Caco-2 (cell line): ENCODE results near the gene SHANK3. TPM values are rescaled to one million over a fixed set of nuclear protein-coding genes. Genes with fewer than 3 reads are reported as not detected.
A peak's percentile ranks its signal among the peaks of the same experiment; 100 is the strongest.

Experiments
- BruUV-seq: library from RNA; stranded (reverse); fragments of 400-500 nt; replicated peaks from 2 replicates; lab custom pipeline; 2021; lab: Mats Ljungman, UMichigan
- CTCF ChIA-PET: fragments of 300-600 bp; sonication (Branson Sonifier 250); formaldehyde crosslinking; loops from one replicate; lab custom pipeline; 2022; ENCODE audit warnings: antibody characterized with exemption; lab: Charles Lee
- POLR2A ChIA-PET: fragments of 300-600 bp; sonication (Branson Sonifier 250); formaldehyde crosslinking; loops from one replicate; lab custom pipeline; 2022; ENCODE audit warnings: antibody characterized with exemption; lab: Charles Lee
- DNase-seq, 2 experiments: peaks; one replicate each; pipeline versions ENCODE4 v3.0.0 to v3.0.0-alpha.2; 2020 to 2022
- H3K27me3 ChIP-seq: replicated peaks from 2 replicates; pipeline ENCODE4 v1.6.0; 2011; ENCODE audit warnings: low read length; ENCODE audit not compliant: control insufficient read depth, insufficient read depth
- H3K36me3 ChIP-seq: 2 replicates; pipeline ENCODE4 v1.5.1; 2011; ENCODE audit warnings: low read length; ENCODE audit not compliant: control insufficient read depth, insufficient read depth
- H3K4me1 ChIP-seq: fragments of 250-450 bp; sonication (Bioruptor Pico); 2 replicates; pipeline ENCODE4 v1.5.1; 2020; ENCODE audit warnings: mild to moderate bottlenecking
- H3K4me3 ChIP-seq: 2 replicates; pipeline ENCODE4 v1.5.1; 2011; ENCODE audit warnings: low read depth, mild to moderate bottlenecking, control low read depth, low read length
- H3K9me3 ChIP-seq: fragments of 250-450 bp; sonication (Bioruptor Pico); 2 replicates; pipeline ENCODE4 v1.5.1; 2020; ENCODE audit warnings: mild to moderate bottlenecking, moderate library complexity
- H3K27ac Mint-ChIP-seq: one replicate; pipeline ENCODE4 v1.8.0; 2022; ENCODE audit warnings: mixed read lengths; ENCODE audit not compliant: unreplicated experiment
- H3K27me3 Mint-ChIP-seq: one replicate; pipeline ENCODE4 v1.8.0; 2022; ENCODE audit warnings: mixed read lengths; ENCODE audit not compliant: insufficient read depth, unreplicated experiment
- H3K36me3 Mint-ChIP-seq: one replicate; pipeline ENCODE4 v1.8.0; 2022; ENCODE audit warnings: mild to moderate bottlenecking, mixed read lengths; ENCODE audit not compliant: insufficient read depth, unreplicated experiment
- H3K4me1 Mint-ChIP-seq: one replicate; pipeline ENCODE4 v1.8.0; 2022; ENCODE audit warnings: low read depth, mixed read lengths; ENCODE audit not compliant: unreplicated experiment
- H3K4me3 Mint-ChIP-seq: one replicate; pipeline ENCODE4 v1.8.0; 2022; ENCODE audit warnings: mild to moderate bottlenecking, moderate library complexity, mixed read lengths; ENCODE audit not compliant: unreplicated experiment
- H3K9me3 Mint-ChIP-seq: one replicate; pipeline ENCODE4 v1.8.0; 2022; ENCODE audit warnings: mixed read lengths; ENCODE audit not compliant: unreplicated experiment
- intact Hi-C: fragments of 100-400 bp; cut with micrococcal nuclease; formaldehyde crosslinking; loops from one replicate; pipeline ENCODE4 v1.10.0; 2022; ENCODE audit not compliant: unreplicated experiment
- total RNA-seq: library from RNA; stranded (reverse); gene quantifications from 2 replicates; pipeline ENCODE4 v1.2.3, GENCODE V29; 2022
- TF ChIP-seq, protein P1 (sequence below), 2 experiments: fragments of 200-600 bp in 1 of 2; IDR thresholded peaks; 1 replicate in 1 of 2; 2 replicates in 1 of 2; pipeline versions ENCODE4 v1.5.1 to v1.8.0; 2011 to 2022; ENCODE audit warnings: antibody characterized with exemption in 1 of 2, control low read depth in 1 of 2, inconsistent platforms in 1 of 2, low read depth in 1 of 2, low read length in 1 of 2, mild to moderate bottlenecking in 1 of 2, moderate library complexity in 1 of 2; ENCODE audit not compliant: insufficient read depth in 1 of 2, severe bottlenecking in 1 of 2, unreplicated experiment in 1 of 2

Gene SHANK3
- total RNA-seq, 1 experiment from 2014 or later, result 4.3 TPM

- no peaks in the 10 kb centered on the region for H3K9me3 Mint-ChIP-seq
- POLR2A ChIA-PET, result no interaction called here
- no peak overlapping the region for H3K27ac Mint-ChIP-seq
- CTCF ChIA-PET, result no interaction called here
- Histone ChIP-seq H3K4me1 (no peaks in the 10 kb centered on the region), H3K9me3 (no peaks in the 10 kb centered on the region), H3K27me3 (no peaks in the 10 kb centered on the region), H3K4me3 (no peak overlapping the region), H3K36me3 (no peaks in the 10 kb centered on the region)
- TF ChIP-seq, protein P1, sequence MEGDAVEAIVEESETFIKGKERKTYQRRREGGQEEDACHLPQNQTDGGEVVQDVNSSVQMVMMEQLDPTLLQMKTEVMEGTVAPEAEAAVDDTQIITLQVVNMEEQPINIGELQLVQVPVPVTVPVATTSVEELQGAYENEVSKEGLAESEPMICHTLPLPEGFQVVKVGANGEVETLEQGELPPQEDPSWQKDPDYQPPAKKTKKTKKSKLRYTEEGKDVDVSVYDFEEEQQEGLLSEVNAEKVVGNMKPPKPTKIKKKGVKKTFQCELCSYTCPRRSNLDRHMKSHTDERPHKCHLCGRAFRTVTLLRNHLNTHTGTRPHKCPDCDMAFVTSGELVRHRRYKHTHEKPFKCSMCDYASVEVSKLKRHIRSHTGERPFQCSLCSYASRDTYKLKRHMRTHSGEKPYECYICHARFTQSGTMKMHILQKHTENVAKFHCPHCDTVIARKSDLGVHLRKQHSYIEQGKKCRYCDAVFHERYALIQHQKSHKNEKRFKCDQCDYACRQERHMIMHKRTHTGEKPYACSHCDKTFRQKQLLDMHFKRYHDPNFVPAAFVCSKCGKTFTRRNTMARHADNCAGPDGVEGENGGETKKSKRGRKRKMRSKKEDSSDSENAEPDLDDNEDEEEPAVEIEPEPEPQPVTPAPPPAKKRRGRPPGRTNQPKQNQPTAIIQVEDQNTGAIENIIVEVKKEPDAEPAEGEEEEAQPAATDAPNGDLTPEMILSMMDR (IDR thresholded peaks at IDR 0.05; ENCODE audit: insufficient read depth in 1 of 2, low read depth in 1 of 2, low read length in 1 of 2, severe bottlenecking in 1 of 2, unreplicated experiment in 1 of 2), result no peak
- H3K4me1 Mint-ChIP-seq, result no peaks in the 10 kb centered on the region
- intact Hi-C loops, result no loop called here
- no peak overlapping the region for H3K4me3 Mint-ChIP-seq
- no TSS peak for BruUV-seq
- no peak for DNase-seq
- H3K36me3 Mint-ChIP-seq, result peaks cover 9% of the 10 kb centered on the region
- H3K27me3 Mint-ChIP-seq, result no peaks in the 10 kb centered on the region
Observed at GRCh38 chr22:50683086-50683993, 10.7 kb downstream of the SHANK3 start.

- peak in 1 of 2 experiments; percentile 19 for DNase-seq
- ChIA-PET CTCF (no interaction called here), POLR2A (no interaction called here)
- H3K9me3 ChIP-seq, result no peaks in the 10 kb centered on the region
- Mint-ChIP-seq H3K9me3 (no peaks in the 10 kb centered on the region), H3K27ac (no peak overlapping the region), H3K36me3 (peaks cover 9% of the 10 kb centered on the region), H3K4me1 (no peaks in the 10 kb centered on the region), H3K4me3 (no peak overlapping the region), H3K27me3 (no peaks in the 10 kb centered on the region)
- no peaks in the 10 kb centered on the region for H3K36me3 ChIP-seq
- TF ChIP-seq, protein P1 (IDR thresholded peaks at IDR 0.05; ENCODE audit: insufficient read depth in 1 of 2, low read depth in 1 of 2, low read length in 1 of 2, severe bottlenecking in 1 of 2, unreplicated experiment in 1 of 2), result no peak
- no peaks in the 10 kb centered on the region for H3K27me3 ChIP-seq
- no peak overlapping the region for H3K4me3 ChIP-seq
- H3K4me1 ChIP-seq, result no peaks in the 10 kb centered on the region
- BruUV-seq, result no TSS peak
- intact Hi-C loops, result no loop called here
Observed at GRCh38 chr22:50683994-50684371, 11.4 kb downstream of the SHANK3 start.

DNA sequence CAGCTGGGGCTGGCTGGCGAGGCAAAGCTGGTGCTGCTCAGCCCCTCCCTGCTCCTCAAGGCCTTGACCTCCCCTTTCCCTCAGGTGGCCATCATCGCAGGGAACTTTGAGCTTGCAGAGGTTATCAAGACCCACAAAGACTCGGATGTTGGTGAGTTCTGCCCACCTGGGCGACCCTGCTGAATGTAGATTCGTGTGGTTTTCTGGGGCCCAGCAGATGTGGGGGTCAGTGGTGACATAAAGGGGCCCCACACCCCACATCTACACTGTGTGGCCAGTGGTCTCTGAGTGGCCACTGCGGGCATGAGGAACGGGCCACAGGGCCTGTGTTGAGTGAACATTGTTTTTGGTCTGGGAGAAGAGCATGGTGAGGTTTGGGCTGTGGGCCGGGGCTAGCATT lies 11.9 kb downstream of the SHANK3 start:
- ChIA-PET POLR2A (no interaction called here), CTCF (no interaction called here)
- no TSS peak for BruUV-seq
- Mint-ChIP-seq H3K4me3 (no peak overlapping the region), H3K9me3 (no peaks in the 10 kb centered on the region), H3K36me3 (peaks cover 9% of the 10 kb centered on the region), H3K4me1 (no peaks in the 10 kb centered on the region), H3K27me3 (no peaks in the 10 kb centered on the region), H3K27ac (no peak overlapping the region)
- TF ChIP-seq, protein P1 (IDR thresholded peaks at IDR 0.05; ENCODE audit: insufficient read depth in 1 of 2, low read depth in 1 of 2, low read length in 1 of 2, severe bottlenecking in 1 of 2, unreplicated experiment in 1 of 2), result no peak
- intact Hi-C loops, result no loop called here
- Histone ChIP-seq H3K4me3 (no peak overlapping the region), H3K27me3 (no peaks in the 10 kb centered on the region), H3K36me3 (no peaks in the 10 kb centered on the region), H3K4me1 (no peaks in the 10 kb centered on the region), H3K9me3 (no peaks in the 10 kb centered on the region)
- no peak for DNase-seq
